D721Med (cell line): ENCODE results near the gene SH3D21.

Experiments used
- DNase-seq: peaks from one replicate; pipeline ENCODE4 v3.0.0; 2011; ENCODE audit warnings: low spot score; ENCODE audit not compliant: insufficient read length
- FAIRE-seq: peaks from 2 replicates; lab custom pipeline; 2011; peaks lifted over from hg19 to GRCh38; lab: Jason Lieb, UNC
- CTCF ChIP-seq: IDR thresholded peaks from 2 replicates; pipeline ENCODE4 v1.5.1; 2012; ENCODE audit warnings: mild to moderate bottlenecking, control low read depth; ENCODE audit not compliant: insufficient read depth; ENCODE audit errors: missing control alignments

SH3D21 gene

GRCh38 chr1:36341626-36342320, 35.6 kb downstream of the SH3D21 start:
- FAIRE-seq (no peak), DNase-seq (no peak)
- TF ChIP-seq CTCF, result no peak

DNA sequence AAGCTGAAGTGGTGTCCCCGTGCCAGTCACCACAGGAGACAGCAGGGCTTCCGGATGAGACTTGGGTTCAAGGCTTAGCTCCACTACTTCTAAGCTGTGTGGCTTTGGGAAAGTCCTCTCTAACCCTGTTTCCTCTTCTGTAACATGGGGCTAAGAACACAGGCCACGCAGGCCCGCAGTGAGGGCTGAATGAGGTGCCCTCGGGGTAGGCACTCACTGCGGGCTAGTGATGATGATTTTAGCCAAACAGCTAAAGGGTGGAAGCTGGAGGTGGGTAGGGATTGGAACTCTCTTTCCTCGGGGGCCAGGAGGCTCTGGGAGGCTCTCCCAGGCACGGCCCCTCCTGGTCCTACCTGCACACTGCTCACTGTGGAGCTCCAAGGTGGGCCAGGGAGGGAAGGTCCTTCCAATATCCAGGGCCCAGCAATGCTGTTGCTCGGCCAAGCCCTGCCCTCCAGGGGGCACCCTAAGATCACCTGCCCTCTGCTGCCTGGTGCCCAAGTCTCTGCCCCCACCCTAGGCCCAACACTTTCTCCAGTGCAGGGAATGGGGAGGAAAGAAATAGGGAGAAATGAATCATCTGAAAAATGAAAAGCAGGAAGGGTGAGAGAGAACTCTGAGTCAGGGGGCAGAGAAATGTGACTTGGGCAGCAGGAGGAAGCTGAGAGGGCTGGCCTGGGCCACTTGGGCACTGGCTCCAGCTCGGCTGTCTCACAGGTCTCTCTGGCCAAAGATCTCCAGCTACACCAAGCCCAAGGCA, 36.4 kb downstream of the SH3D21 start:
- peak; percentile 70 for TF ChIP-seq CTCF
- FAIRE-seq (no peak), DNase-seq (no peak)

DNA sequence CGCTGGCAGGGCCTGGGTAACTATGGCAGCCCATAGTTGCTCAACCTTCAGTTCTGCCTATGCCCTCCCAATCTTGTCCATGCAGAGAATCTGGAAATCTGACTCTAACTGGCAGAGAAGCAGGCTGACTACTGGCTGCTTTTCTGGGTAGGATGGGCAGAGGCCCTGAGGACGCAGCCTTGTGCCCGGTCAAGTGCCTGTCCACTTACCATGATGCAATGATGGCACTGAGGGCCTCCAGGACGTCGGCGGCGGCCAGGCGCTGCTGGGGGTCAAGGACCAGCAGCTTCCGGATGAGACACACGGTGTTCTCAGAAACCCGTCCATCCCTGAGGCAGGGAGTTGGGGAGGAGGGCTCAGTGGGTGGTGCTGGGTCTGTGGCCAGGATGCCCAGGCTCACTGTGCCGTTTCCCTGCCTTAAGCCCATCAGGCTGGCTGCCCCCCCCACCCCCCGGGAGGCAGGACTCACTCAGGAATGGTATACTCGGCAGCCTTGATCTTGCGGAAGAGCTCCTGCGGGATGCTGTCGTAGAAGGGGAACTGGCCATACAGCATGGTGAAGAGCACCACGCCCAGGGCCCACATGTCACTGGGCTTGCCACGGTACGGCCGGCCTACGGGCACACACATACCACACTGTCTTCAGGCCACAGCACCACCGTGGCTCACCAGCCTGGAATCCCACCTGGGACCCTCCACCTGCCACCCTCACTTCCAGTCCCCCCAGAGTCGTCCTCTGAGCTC, 37.7 kb downstream of the SH3D21 start:
- FAIRE-seq, result no peak
- TF ChIP-seq CTCF, result no peak
- DNase-seq, result no peak

GRCh38 chr1:36344395-36344680, 38.2 kb downstream of the SH3D21 start:
- no peak for TF ChIP-seq CTCF
- FAIRE-seq (no peak), DNase-seq (no peak)

DNA sequence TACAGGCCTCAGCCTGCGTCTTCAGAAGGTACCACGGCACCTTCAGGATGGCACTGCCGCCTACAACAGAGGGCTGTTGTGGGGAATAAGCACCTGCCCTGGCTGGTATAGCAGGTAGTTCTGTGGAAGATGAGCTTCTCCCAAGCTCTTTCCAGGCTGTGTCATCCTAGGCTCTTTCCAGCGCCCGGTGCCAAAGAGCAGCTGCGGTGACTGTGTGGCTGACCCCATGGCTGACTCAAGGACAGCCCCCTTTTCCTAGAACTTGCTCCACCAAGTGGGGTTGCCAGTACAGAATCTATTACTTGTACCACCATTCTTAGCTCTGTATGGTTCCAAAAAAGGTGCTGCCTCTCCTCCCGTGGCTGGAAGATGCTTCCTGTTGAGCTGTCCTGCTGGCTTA, 39.2 kb downstream of the SH3D21 start:
- no peak for DNase-seq
- FAIRE-seq, result no peak
- TF ChIP-seq CTCF, result no peak

- no peak for FAIRE-seq
- no peak for TF ChIP-seq CTCF
- no peak for DNase-seq
Measured at GRCh38 chr1:36346741-36347370, 40.7 kb downstream of the SH3D21 start.
